Right ventricle myocardium inferior (tissue), 1 donor: Measurements from ENCODE around the gene IP6K1. TPM values are rescaled to one million over a fixed set of nuclear protein-coding genes. Genes with fewer than 3 reads are reported as not detected.
"Not testable (repeated sequence)": the region's sequence is repeated elsewhere in the genome, so short reads cannot be mapped to it uniquely, and the experiment has no call there.

Source experiments
- ATAC-seq: fragments of 200-7000 bp; cut with Tn5 transposase; one replicate; pipeline ENCODE4 v1.9.1; 2020; ENCODE audit warnings: mild to moderate bottlenecking, moderate library complexity
- DNase-seq: peaks from one replicate; pipeline ENCODE4 v3.0.0; 2021; ENCODE audit errors: missing footprints
- intact Hi-C: fragments of 100-400 bp; cut with DNase I; formaldehyde crosslinking; loops from one replicate; pipeline ENCODE4 v1.11.0; 2022
- total RNA-seq: library from RNA; stranded (reverse); fragmentation: NEBNext Ultra II Directional; extraction: Animal tissue kit (Norgen Biotek cat#: 25700); gene quantifications from one replicate; pipeline ENCODE4 v1.2.1, GENCODE V29; 2021
- donor health status: DM: no; HTN: yes; CAD: no; lungs with severe emphysema.

The IP6K1 gene
- total RNA-seq, 1 donor from 2014 or later, result 19.0 TPM

- peak; percentile 77 for ATAC-seq
- intact Hi-C loops, result no loop called here
- DNase-seq, result peak; percentile 73
Measured at GRCh38 chr3:49703443-49703927, 82.9 kb downstream of the IP6K1 start.

DNA sequence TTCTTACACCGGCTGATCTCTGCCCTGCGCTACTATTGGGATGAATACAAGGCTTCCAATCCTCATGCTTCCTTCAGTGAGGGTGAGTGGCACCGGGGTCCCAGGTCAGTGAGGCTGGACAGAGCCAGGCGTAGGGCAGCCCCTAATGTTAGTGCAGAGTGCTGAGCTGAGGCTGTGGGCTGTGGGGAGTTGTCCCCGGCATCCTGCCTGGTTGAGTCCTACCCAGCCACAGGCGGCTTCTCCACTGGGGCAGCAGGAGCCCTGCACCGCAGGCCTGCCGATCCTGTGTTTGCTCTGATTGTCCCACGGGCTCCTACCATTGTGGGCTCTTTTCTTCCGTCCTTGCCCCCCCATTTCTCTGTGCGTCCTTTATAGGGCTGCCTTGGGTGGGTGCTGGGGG lies 83.7 kb downstream of the IP6K1 start:
- ATAC-seq, result no peak
- peak; percentile 52 for DNase-seq
- intact Hi-C loops, result no loop called here

DNA sequence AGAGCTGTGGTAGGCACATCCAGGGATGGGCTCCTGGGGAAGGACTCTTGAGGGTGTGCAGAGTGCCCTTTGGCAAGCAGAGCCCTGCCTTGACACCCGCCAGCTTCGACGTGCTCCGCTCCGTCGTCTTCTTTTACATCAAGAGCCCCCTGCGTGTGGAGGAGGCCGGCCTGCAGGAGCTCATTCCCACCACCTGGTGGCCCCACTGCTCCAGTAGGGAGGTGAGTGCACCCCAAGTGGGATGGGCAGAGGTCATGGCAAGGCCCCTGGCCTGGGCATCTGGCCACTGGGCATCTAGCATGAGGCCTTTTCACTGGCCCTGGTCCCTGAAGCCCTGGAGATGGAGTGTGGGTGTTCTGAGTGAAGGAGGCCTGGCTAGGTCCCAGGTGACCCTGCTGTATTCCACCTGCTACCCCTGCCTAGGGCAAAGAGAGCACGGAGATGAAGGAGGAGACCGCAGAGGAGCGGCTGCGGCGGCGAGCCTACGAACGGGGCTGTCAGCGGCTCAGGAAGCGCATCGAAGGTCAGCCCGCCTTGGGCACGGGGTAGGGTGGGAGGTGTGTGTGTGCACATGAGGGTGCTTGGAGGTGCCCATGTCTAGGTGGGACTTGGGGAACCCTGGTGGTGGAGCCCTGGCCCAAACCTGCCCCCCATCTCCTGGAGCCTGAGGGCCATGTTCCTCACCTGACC lies 84.8 kb downstream of the IP6K1 start:
- DNase-seq (peak; percentile 41), ATAC-seq (no peak)
- intact Hi-C loops, result no loop called here

DNA sequence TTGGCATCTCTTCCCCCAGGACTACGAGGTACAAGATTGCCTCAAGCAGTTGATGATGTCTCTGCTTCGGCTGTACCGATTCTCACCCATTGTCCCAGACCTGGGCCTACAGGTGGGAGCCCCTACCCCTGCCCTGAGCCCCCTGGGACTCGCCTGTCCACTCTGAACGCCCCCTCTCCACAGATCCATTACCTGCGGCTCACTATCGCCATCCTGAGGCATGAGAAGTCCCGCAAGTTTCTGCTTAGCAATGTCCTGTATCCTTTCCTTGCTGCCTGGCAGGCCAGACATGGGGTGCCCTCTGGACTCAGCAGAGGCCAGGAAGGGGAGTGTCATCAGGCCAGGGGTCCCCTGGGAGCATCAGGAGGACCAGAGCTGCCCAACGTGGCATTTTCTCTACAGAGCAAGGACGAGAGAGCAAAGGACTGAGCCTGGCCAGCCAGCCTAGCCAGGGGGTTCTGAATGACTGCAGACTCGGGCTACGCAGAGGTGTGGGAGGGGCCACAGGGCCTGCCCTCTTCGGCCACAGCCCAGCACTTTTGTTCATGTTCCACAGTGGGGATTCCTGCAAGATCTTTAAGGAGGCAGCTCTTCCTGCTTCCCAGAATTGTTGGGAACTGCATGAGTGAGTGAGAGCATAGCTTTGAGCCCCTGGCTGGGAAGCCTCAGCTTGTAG lies 85.8 kb downstream of the IP6K1 start:
- ATAC-seq (no peak), DNase-seq (peak; percentile 56)
- intact Hi-C loops, result no loop called here

DNA sequence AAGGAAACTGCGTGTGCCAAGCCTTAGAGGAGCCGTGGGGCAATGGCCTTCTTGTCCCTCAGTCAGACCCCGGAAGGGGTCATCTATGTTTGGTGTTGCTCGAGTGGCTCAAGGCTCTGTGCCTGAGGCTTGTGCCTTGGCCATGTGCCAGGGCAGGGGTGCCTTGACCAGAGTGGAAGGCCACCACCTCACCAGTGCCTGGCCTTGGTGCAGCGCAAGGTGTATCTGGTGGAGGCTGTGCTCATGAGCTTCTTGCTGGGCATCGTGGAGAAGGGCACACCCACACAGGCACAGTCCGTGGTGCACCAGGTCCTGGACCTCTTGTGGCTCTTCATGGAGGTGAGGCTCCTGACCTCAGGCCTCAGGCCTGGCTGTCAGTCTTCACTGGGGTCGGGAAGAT lies 86.3 kb downstream of the IP6K1 start:
- DNase-seq (peak; percentile 67), ATAC-seq (no peak)
- intact Hi-C loops, result no loop called here

GRCh38 chr3:49699281-49699979 lies 86.9 kb downstream of the IP6K1 start:
- peak; percentile 69 for DNase-seq
- intact Hi-C loops, result no loop called here
- ATAC-seq, result no peak

- not testable (repeated sequence) for DNase-seq
Measured at GRCh38 chr3:49695350-49696015, 90.9 kb downstream of the IP6K1 start.

DNA sequence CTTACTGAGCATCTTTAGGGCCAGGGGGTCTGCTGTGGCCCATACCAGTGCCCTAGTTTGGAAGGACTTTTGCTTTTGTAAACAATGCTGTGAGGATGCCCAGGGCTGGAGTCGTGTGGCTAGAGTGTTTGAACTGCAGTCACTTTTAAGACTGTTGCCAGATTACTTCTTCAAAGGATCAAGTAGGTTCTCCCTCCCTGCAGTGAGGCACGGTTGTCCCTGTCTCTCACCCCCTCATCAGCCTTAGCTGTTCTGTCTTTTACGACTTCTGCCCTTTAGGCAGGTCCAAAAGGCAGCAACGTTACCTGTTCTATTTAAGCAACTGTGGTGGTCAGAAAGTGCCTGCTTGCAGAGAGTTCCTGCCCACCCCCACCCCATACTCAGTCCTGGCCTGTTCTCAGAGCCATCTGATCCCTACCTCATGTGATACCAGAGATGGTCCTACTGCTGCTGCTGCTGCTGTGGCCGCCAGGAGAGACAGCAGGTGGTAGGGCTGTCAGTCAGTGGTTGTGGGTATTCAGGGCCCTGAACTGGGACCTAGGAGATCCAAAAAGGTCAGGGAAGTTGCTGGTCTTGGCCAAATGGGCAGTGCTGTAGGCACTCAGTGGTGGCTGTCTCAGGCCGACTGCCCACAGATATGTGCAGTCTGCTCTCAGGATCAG lies 91.8 kb downstream of the IP6K1 start:
- intact Hi-C loops, ATAC-seq, DNase-seq: not testable (repeated sequence)

More at GRCh38 chr3:49695350-49696015, 90.9 kb downstream of the IP6K1 start:
- peak; percentile 40 for ATAC-seq
- intact Hi-C loops, result not testable (repeated sequence)

DNA sequence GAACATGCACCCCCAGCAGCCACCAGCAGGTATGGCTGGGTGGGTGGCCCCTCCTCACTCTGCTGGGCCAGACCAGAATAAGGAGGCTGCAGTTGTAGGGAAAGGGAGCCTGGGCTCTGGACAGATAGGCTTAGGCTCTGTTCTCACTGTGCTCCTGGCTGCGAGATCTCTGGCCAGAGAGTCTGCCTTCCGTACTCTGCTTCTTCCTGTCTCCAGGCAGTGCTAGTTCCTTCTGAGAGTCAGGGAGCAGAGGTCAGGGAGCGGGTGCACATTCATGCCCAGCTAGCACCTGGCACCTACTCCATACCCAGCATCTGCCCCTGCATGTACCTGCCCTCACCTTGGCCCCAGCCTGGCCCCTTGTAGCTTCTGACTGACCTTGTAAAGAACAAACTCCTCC lies 94.9 kb downstream of the IP6K1 start:
- intact Hi-C loops, ATAC-seq, DNase-seq: not testable (repeated sequence)

DNA sequence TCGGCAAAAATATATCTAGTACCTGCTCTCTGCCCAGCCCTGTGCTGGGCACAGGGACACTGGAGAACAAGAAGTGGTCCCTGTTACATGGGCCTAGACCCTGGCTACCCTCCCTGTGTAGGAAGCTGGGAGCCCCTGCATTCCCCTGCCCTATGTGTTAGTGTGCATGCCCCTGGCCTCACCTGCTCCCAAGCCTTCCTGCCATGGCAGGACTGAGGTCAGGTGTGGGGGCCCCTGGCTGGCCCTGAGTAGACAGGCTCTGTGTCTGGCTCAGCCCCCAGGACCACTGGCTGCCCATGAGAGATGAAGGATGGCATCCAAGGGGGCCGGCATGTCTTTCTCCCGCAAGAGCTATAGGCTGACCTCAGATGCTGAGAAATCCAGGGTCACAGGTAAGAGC lies 95.5 kb downstream of the IP6K1 start:
- intact Hi-C loops, DNase-seq, ATAC-seq: not testable (repeated sequence)

GRCh38 chr3:49689908-49690624 lies 96.3 kb downstream of the IP6K1 start:
- DNase-seq, intact Hi-C loops, ATAC-seq: not testable (repeated sequence)

GRCh38 chr3:49689046-49689907 lies 97.1 kb downstream of the IP6K1 start, which contains the start of the genes MST1 and RNF123:
TSS of gene MST1 (minus strand) at chr3:49689474. CDS start at chr3:49688691, 783 bp downstream.
TSS of gene RNF123 (plus strand) at chr3:49689557. CDS start at chr3:49691166, 1,609 bp downstream.
- intact Hi-C loops, result no loop called here
- DNase-seq, result peak; percentile 94
- peak; percentile 85 for ATAC-seq

- peak; percentile 0 for ATAC-seq
- intact Hi-C loops, DNase-seq: not testable (repeated sequence)
Measured at GRCh38 chr3:49688338-49689045, 97.8 kb downstream of the IP6K1 start.

GRCh38 chr3:49687424-49687795 lies 98.9 kb downstream of the IP6K1 start:
- ATAC-seq, DNase-seq, intact Hi-C loops: not testable (repeated sequence)

DNA sequence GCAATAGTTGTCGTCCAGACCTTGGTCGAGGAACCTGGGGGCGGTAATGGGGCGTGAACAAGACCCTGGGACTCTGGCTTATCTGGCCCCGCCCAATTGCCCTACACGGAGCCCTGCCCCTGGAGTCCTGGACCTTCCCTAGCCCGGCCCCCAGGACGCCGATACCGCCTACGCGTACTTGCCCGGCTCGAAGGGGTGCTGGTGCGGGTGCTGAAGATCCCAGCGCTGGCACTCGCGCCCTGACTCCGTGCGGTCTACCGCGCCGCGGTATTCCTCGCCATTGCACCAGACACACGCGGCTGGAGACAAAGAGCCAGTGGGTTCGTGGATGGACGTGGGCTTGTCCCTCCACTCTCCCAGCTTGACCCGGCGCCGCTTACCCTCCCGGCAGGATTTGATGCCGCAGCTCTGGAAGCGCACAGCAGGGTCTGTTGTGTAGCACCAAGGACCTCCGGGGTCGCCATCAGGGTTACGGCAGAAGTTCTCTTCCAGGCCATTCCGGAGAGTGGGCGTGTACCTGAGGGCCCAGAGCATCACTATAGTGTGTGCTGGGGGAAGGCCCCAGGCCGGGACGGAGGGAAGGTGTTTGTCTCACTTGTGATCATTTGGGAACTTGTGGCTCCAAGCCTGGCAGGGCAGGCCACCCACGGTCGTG lies 99.4 kb downstream of the IP6K1 start:
- DNase-seq, intact Hi-C loops: not testable (repeated sequence)
- peak; percentile 38 for ATAC-seq

GRCh38 chr3:49686346-49686745 lies 100.0 kb downstream of the IP6K1 start:
- peak; percentile 1 for ATAC-seq
- DNase-seq, intact Hi-C loops: not testable (repeated sequence)
